AG09309 (cell line): ENCODE measurements around the gene UVSSA.

Experiments
- DNase-seq: peaks from one replicate; pipeline ENCODE4 v3.0.0-alpha.2; 2010; ENCODE audit warnings: low read depth
- H3K4me3 ChIP-seq: 2 replicates; pipeline ENCODE4 v1.5.1; 2011; ENCODE audit warnings: mild to moderate bottlenecking, low read depth, low read length, moderate library complexity; ENCODE audit not compliant: control insufficient read depth
- TF ChIP-seq, protein P1 (sequence below): IDR thresholded peaks from 2 replicates; pipeline ENCODE4 v1.5.1; 2011; ENCODE audit warnings: mild to moderate bottlenecking, low read depth, low read length, inconsistent platforms; ENCODE audit not compliant: insufficient read depth, control insufficient read depth; ENCODE audit errors: missing control alignments

Gene UVSSA

DNA sequence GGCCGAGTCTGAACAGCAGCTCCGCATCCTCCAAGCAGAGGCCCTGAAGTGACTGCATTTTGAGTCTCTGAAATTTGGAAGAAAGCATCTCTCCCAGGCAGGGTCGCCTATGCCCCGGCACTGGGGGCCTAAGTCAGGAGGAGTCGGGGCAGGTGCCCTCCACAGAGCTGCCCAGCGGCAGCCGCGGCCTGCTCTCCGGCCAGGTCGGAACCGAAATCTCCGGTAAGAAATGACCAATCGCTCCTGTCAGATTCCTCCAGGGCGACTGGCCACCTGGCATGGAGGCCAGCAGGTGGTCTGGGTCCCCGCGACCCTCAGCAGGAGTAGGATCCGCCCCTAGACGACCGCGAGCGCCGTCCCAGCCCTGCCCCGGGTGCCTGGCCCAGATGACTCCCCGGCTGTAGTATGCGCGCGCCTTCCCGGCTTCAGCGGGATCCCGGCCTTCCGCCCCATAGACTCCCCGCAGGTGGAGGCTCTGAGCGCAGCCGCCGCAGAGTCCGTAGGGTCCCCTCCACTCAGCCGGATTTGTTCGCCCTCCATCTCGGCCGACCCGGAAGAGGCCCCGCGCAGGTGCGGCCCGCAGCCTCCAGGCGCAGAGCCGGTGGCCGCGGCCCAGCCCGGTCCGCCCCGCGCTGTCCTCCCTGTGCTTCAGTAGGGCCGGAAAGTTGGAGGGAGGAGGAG lies 57.7 kb downstream of the UVSSA start:
- TF ChIP-seq, protein P1, sequence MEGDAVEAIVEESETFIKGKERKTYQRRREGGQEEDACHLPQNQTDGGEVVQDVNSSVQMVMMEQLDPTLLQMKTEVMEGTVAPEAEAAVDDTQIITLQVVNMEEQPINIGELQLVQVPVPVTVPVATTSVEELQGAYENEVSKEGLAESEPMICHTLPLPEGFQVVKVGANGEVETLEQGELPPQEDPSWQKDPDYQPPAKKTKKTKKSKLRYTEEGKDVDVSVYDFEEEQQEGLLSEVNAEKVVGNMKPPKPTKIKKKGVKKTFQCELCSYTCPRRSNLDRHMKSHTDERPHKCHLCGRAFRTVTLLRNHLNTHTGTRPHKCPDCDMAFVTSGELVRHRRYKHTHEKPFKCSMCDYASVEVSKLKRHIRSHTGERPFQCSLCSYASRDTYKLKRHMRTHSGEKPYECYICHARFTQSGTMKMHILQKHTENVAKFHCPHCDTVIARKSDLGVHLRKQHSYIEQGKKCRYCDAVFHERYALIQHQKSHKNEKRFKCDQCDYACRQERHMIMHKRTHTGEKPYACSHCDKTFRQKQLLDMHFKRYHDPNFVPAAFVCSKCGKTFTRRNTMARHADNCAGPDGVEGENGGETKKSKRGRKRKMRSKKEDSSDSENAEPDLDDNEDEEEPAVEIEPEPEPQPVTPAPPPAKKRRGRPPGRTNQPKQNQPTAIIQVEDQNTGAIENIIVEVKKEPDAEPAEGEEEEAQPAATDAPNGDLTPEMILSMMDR: no peak
- H3K4me3 ChIP-seq: no peak overlapping the region
- DNase-seq: no peak

DNA sequence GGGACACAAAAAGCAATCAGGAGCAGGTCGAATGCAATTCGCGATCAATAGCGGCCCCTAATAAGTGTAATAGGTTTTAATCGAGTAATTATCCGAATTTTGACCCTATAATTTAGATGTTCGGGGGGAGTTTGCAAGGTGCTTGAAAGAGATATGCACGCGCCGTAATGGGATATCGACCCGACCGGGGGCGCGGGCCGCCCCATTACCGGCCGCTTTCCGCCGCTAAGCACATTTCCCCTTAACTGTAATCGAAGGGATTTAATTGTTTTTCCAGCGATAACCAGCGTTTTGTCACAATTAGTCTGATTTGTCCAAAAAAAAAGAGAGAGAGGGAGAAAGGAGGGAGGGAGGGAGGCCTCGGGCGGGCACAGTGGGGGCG lies 58.2 kb downstream of the UVSSA start:
- TF ChIP-seq, protein P1: no peak
- DNase-seq: no peak
- no peak overlapping the region for H3K4me3 ChIP-seq

DNA sequence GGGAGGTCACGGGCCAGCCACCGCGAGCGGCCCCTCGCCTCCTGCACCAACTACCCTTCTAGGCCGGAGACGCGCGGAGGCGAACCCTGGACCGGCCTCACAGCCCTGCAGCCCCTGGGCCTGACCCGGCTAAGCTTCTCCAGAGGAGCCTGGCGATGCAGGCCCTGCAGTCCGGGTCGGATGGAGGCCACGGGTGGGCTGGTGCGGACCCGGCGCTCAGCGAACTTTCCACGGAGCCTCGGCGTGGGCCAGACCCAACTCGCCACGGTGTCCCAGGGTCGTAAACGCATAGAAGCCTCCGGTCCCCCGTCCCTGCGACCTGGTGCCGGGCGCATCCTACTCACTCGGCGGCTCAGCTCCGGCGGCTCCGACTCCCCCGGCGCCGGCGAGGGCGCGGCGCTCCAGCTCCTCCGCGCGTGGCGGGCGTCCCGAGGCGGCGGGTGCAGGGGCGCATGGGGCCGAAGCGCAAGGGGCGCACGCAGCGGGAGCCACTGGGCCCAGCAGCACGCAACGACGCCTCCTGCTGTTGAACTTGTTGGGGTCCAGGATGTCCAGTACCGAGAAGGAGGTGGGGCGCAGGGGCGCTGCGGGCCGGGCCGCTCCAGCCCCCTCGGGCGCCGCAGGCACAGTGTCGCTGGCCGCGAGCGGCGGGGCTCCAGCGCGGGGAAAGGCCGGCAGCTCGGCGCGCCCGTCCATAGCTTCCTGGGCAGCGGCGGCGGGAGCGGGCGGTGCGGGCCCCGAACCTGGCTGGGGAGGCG lies 58.8 kb downstream of the UVSSA start:
- no peak overlapping the region for H3K4me3 ChIP-seq
- TF ChIP-seq, protein P1: no peak
- no peak for DNase-seq

DNA sequence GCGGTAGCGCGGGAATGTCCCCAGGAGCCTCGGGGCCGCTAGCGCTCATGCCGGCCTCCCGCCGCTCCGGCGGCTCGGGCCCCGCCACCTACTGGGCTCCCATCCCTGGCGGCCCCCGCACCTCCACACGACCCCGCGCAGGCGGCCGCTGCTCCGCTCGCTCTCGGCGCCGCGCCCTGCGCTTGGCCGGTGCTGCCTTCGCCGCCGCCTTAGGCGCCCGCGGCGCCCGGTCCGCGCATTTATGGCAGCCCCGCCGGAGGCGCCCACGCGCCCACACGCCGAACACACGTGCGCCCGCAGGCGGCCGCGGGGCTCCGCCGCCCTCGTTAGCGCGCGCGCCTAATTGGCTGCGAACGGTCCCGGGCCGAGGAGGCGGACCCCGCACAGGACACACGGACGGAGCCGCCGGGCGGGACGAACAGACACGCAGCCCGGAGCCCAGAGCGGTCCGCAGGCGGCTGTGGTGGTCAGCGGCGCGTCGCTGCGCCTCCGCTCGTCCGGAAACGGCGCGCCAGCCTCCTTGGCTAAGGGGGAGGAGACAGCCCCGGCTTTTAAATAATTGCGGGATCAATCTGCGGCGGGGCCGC lies 59.5 kb downstream of the UVSSA start, which contains the start of gene NKX1-1:
Gene NKX1-1, minus strand, starts transcription at position 49 of the 587 bp plus-strand sequence. Its CDS starts 0 bp downstream, at position 49.
- TF ChIP-seq, protein P1: no peak
- DNase-seq: no peak
- H3K4me3 ChIP-seq: no peak within 1 kb of the TSS

DNA sequence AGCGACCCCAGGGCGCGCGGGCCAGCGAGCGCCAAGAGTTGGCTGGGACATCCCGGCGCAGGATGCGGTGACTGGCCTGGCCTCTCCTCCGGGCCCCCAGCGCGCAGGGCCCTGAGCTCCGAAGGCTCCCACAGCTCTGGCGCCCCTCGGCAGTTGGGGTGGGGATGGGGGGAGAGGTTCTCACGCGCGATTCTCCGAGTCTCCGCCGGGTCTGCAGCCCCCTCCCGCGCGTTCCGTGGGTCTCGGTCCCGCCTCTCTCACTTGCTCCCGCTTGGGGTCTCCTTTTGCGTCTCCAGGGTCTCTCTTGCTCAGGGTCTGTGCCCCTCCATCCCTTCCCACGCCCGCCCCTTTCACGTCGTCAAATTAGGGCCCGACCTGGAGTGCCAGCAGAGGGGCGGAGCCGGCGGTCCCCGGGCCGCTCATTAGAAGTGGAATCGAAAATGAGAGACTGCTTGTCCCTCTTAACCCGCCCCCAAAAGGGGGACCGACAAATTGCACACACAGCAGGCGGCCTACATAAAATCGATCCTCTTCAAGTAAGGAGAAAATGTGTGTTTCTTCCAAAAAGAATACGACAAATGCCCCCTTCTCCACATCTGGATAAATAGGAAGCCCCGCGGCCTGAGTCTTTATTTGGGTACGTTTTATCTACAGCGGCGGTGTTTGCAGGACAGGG lies 60.1 kb downstream of the UVSSA start:
- no peak for DNase-seq
- no peak overlapping the region for H3K4me3 ChIP-seq
- TF ChIP-seq, protein P1: no peak

DNA sequence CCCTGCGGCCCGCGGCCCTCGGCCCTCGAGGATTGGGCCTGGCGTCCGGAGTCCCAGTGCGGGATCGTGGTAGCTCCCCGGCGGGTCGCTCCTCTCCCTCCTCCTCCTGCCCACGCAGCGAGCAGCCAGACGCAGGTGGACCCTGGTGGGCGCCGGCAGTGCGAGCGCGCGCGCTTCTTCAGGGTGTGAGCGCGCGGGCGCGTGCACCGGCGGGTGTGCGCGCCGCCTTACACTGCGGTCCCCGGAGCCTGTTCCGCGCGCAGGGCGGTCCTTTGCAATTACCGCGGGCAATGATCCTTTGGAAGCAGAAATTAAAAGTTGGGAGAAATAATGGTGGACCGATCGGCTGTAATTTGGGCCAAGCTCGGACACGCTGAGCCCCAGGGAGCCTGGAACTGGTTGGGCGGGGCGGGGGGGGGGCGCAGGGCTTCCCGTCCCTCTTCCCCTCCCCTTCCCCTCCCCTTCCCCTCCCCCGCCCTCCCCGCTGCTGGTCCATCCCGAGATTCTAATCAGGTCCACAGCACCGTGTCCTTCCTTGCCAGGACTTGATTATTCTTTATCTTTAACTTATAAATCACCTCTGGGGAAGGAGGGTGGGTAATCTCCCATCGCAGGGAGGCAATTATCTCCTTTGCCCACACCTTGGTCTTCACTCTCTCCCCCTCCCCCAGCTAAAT lies 60.8 kb downstream of the UVSSA start:
- TF ChIP-seq, protein P1: no peak
- no peak overlapping the region for H3K4me3 ChIP-seq
- DNase-seq: no peak
